GM12878 (cell line): ENCODE measurements around the gene TLE7. TPM values are rescaled to one million over a fixed set of nuclear protein-coding genes. Genes with fewer than 3 reads are reported as not detected.

Source experiments
- ATAC-seq: fragments of 200-7000 bp; cut with Tn5 transposase; 3 replicates; pipeline ENCODE4 v1.9.1; 2020; ENCODE audit warnings: mild to moderate bottlenecking, moderate library complexity
- BruUV-seq: library from RNA; stranded (reverse); fragments of 400-500 nt; replicated peaks from 2 replicates; lab custom pipeline; 2021; lab: Mats Ljungman, UMichigan
- CTCF ChIA-PET: fragments of 300-600 bp; sonication (Branson Sonifier 250); formaldehyde crosslinking; extraction: SDS; loops from one replicate; lab custom pipeline; 2021; ENCODE audit warnings: inconsistent platforms; lab: Yijun Ruan, JAX
- POLR2A ChIA-PET: fragments of 350-600 bp; formaldehyde crosslinking; extraction: SDS; loops from one replicate; lab custom pipeline; 2021; ENCODE audit warnings: inconsistent platforms; lab: Charles Lee
- RAD21 ChIA-PET: fragments of 300-600 bp; sonication (Branson Sonifier 250); formaldehyde crosslinking; loops from one replicate; lab custom pipeline; 2023; ENCODE audit warnings: antibody characterized with exemption; ENCODE audit not compliant: unreplicated experiment; lab: Charles Lee
- SMC1A ChIA-PET: fragments of 300-600 bp; sonication (Branson Sonifier 250); formaldehyde crosslinking; loops from one replicate; lab custom pipeline; 2023; ENCODE audit not compliant: unreplicated experiment, uncharacterized antibody; lab: Charles Lee
- DNase-seq: peaks from one replicate; pipeline ENCODE4 v3.0.0-alpha.2; 2011; ENCODE audit warnings: low read depth, low spot score
- FAIRE-seq: peaks from 3 replicates; lab custom pipeline; 2011; peaks lifted over from hg19 to GRCh38; lab: Jason Lieb, UNC
- H2AFZ ChIP-seq: 2 replicates; pipeline ENCODE4 v1.6.0; 2011; ENCODE audit warnings: low read depth, low read length, control low read depth; ENCODE audit not compliant: control insufficient read depth
- H3K27ac ChIP-seq: 2 replicates; pipeline ENCODE4 v1.5.1; 2011; ENCODE audit warnings: control low read depth; ENCODE audit not compliant: control insufficient read depth, insufficient read depth
- H3K27me3 ChIP-seq, 2 experiments: replicated peaks in 1 of 2; 2 replicates each; pipeline versions ENCODE4 v1.6.0 to v1.6.1; 2011; ENCODE audit warnings: low read length in 1 of 2; ENCODE audit not compliant: control insufficient read depth in 2 of 2, insufficient read depth in 2 of 2
- H3K36me3 ChIP-seq, 2 experiments: 2 replicates each; pipeline ENCODE4 v1.5.1; 2011; ENCODE audit warnings: low read length in 1 of 2; ENCODE audit not compliant: control insufficient read depth in 2 of 2, insufficient read depth in 2 of 2
- H3K4me1 ChIP-seq: 2 replicates; pipeline ENCODE4 v1.6.1; 2011; ENCODE audit warnings: mild to moderate bottlenecking, low read length, moderate library complexity, mixed read lengths; ENCODE audit not compliant: control insufficient read depth, insufficient read depth
- H3K4me2 ChIP-seq: 2 replicates; pipeline ENCODE4 v1.6.0; 2011; ENCODE audit warnings: control low read depth; ENCODE audit not compliant: control insufficient read depth, insufficient read depth
- H3K4me3 ChIP-seq: fragments of 200-600 bp; sonication (generic); 2 replicates; pipeline ENCODE4 v1.5.1; 2016
- H3K79me2 ChIP-seq: 2 replicates; pipeline ENCODE4 v1.6.0; 2011; ENCODE audit warnings: low read length; ENCODE audit not compliant: control insufficient read depth, insufficient read depth
- H3K9ac ChIP-seq: 2 replicates; pipeline ENCODE4 v1.8.0; 2011; ENCODE audit warnings: low read length, control low read depth, mixed read lengths; ENCODE audit not compliant: control insufficient read depth, insufficient read depth
- H3K9me3 ChIP-seq: replicated peaks from 3 replicates; pipeline ENCODE4 v1.5.1; 2011; ENCODE audit warnings: mild to moderate bottlenecking, low read length; ENCODE audit not compliant: control insufficient read depth, insufficient read depth
- H4K20me1 ChIP-seq: 2 replicates; pipeline ENCODE4 v1.6.0; 2011; ENCODE audit not compliant: control insufficient read depth, insufficient read depth
- BMI1 ChIP-seq: fragments of 450-650 bp; IDR thresholded peaks from 2 replicates; pipeline ENCODE4 v1.6.1; 2016; ENCODE audit warnings: mild to moderate bottlenecking, moderate library complexity, borderline replicate concordance
- CREB1 ChIP-seq: IDR thresholded peaks from 2 replicates; pipeline ENCODE4 v1.6.1; 2012; ENCODE audit warnings: low read depth, mild to moderate bottlenecking, inconsistent platforms
- GABPA ChIP-seq: IDR thresholded peaks from 2 replicates; pipeline ENCODE4 v1.6.1; 2014; ENCODE audit warnings: antibody characterized with exemption, low read depth, mild to moderate bottlenecking, inconsistent platforms
- NFIC ChIP-seq: IDR thresholded peaks from 2 replicates; pipeline ENCODE4 v1.6.1; 2012; ENCODE audit warnings: low read depth, mild to moderate bottlenecking, inconsistent platforms, low read length, moderate library complexity
- RB1 ChIP-seq: fragments of 450-650 bp; formaldehyde crosslinking; IDR thresholded peaks from 2 replicates; pipeline ENCODE4 v1.6.1; 2017; ENCODE audit warnings: mild to moderate bottlenecking, borderline replicate concordance
- SRF ChIP-seq, 2 experiments: IDR thresholded peaks; 2 replicates each; pipeline ENCODE4 v1.6.1; 2011; ENCODE audit warnings: low read depth in 2 of 2, low read length in 2 of 2, mild to moderate bottlenecking in 1 of 2, moderate library complexity in 1 of 2
- ZNF384 ChIP-seq: IDR thresholded peaks from 2 replicates; pipeline ENCODE4 v1.6.1; 2012; ENCODE audit warnings: low read depth, mild to moderate bottlenecking, low read length, improper control_type of control experiment, borderline replicate concordance
- in situ Hi-C: fragments of 300-500 bp; cut with MboI; formaldehyde crosslinking; loops from 9 replicates; pipeline ENCODE4 v1.14.3; 2018; ENCODE audit warnings: mixed read lengths
- intact Hi-C: fragments of 100-400 bp; cut with micrococcal nuclease; formaldehyde crosslinking; loops from one replicate; pipeline ENCODE4 v1.14.2; 2022; ENCODE audit not compliant: unreplicated experiment
- polyA plus RNA-seq, 11 experiments: library from polyadenylated mRNA; depleted of rRNA in 4 of 11; unstranded in 6 of 11; stranded (reverse) in 5 of 11; fragments of >200 nt; fragmentation: Nextera tagmentation in 4 of 11; fragmentation: Illumina TruSeq in 1 of 11; extraction: Ambion mirVana in 4 of 11; extraction: Trizol in 1 of 11; gene quantifications; 1 replicate in 1 of 11; 2 replicates in 10 of 11; pipeline versions ENCODE4 v1.2.1 to v1.2.3, GENCODE V29; 2011 to 2016; ENCODE audit warnings: inconsistent platforms in 2 of 11, missing spikeins in 2 of 11, low read depth in 1 of 11
- total RNA-seq, 4 experiments: library from RNA; depleted of rRNA in 3 of 4; stranded (reverse); fragments of >200 nt in 3 of 4; fragmentation: Illumina TruSeq in 1 of 4; extraction: Trizol in 1 of 4; gene quantifications; 2 replicates each; pipeline versions ENCODE4 v1.2.1 to v1.2.3, GENCODE V29; 2013 to 2021
- TF ChIP-seq, protein P1 (sequence below): fragments of 150-350 bp; IDR thresholded peaks from 2 replicates; pipeline ENCODE4 v1.6.1; 2016; ENCODE audit warnings: low read depth, low read length
- TF ChIP-seq, protein P2 (sequence below): fragments of 450-650 bp; IDR thresholded peaks from 2 replicates; pipeline ENCODE4 v1.6.1; 2016; ENCODE audit warnings: mild to moderate bottlenecking, moderate library complexity, borderline replicate concordance
- TF ChIP-seq, protein P3 (sequence below): IDR thresholded peaks from 2 replicates; pipeline ENCODE4 v1.6.1; 2012; ENCODE audit warnings: low read depth, low read length, improper control_type of control experiment

TLE7 gene
- total and polyA plus RNA-seq, 10 of the 15 experiments (the other 5 are each of a cell fraction or from before 2014, with no cell fraction given), result not detected

DNA sequence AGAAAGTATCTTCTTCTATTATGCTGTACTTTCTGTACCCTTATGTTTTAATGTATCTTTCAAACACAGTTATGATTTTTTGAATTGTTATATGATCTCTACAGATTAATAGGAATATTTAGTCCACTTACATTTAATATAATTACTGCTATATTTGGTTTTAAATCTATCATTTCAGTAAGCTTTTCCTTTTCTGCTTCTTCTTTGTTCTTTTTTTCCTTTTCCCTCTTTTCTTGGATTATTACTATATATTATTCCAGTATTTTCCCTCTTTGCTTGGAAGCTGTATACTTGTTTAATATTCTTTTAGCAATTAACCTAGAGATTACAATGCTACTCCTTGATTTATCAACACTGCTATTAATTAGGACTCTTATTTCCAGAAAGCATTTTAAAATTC is 13.5 kb downstream of the TLE7 start:
- DNase-seq, result no peak
- Histone ChIP-seq H3K4me2 (no peak overlapping the region), H3K9ac (no peak overlapping the region), H4K20me1 (peaks cover 3% of the 10 kb centered on the region; the same call in 1 of the 2 replicates), H3K9me3 (no peaks in the 10 kb centered on the region), H3K79me2 (no peaks in the 10 kb centered on the region), H3K4me3 (no peak overlapping the region), H3K27me3 (no peaks in the 10 kb centered on the region; a peak in 1 of 4 replicates), H3K27ac (no peak overlapping the region), H3K4me1 (no peaks in the 10 kb centered on the region), H2AFZ (no peak overlapping the region), H3K36me3 (no peaks in the 10 kb centered on the region)
- ChIA-PET RAD21 (no interaction called here), POLR2A (no interaction called here), SMC1A (interaction anchor here (0.7 to 0.9 kb wide), 2 partner anchors 13 to 59 kb away, joined by 3 read pairs; no protein-coding TSS in a partner anchor), CTCF (interaction anchor here (0.7 to 2.1 kb wide), 4 partner anchors 12 to 183 kb away, joined by 3 to 7 read pairs (median 4); no protein-coding TSS in a partner anchor)
- FAIRE-seq, result no peak
- ATAC-seq, result no peak
- in situ Hi-C loops, result no loop called here
- intact Hi-C loops, result no loop called here
- no TSS peak for BruUV-seq
- TF ChIP-seq CREB1 (no peak), NFIC (no peak), SRF (IDR thresholded peaks at IDR 0.05; ENCODE audit: low read depth in 2 of 2, low read length in 2 of 2) (no peak), ZNF384 (no peak), GABPA (no peak), BMI1 (no peak), RB1 (no peak)
- TF ChIP-seq, protein P1, sequence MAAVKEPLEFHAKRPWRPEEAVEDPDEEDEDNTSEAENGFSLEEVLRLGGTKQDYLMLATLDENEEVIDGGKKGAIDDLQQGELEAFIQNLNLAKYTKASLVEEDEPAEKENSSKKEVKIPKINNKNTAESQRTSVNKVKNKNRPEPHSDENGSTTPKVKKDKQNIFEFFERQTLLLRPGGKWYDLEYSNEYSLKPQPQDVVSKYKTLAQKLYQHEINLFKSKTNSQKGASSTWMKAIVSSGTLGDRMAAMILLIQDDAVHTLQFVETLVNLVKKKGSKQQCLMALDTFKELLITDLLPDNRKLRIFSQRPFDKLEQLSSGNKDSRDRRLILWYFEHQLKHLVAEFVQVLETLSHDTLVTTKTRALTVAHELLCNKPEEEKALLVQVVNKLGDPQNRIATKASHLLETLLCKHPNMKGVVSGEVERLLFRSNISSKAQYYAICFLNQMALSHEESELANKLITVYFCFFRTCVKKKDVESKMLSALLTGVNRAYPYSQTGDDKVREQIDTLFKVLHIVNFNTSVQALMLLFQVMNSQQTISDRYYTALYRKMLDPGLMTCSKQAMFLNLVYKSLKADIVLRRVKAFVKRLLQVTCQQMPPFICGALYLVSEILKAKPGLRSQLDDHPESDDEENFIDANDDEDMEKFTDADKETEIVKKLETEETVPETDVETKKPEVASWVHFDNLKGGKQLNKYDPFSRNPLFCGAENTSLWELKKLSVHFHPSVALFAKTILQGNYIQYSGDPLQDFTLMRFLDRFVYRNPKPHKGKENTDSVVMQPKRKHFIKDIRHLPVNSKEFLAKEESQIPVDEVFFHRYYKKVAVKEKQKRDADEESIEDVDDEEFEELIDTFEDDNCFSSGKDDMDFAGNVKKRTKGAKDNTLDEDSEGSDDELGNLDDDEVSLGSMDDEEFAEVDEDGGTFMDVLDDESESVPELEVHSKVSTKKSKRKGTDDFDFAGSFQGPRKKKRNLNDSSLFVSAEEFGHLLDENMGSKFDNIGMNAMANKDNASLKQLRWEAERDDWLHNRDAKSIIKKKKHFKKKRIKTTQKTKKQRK, result no peak
- TF ChIP-seq, protein P2, sequence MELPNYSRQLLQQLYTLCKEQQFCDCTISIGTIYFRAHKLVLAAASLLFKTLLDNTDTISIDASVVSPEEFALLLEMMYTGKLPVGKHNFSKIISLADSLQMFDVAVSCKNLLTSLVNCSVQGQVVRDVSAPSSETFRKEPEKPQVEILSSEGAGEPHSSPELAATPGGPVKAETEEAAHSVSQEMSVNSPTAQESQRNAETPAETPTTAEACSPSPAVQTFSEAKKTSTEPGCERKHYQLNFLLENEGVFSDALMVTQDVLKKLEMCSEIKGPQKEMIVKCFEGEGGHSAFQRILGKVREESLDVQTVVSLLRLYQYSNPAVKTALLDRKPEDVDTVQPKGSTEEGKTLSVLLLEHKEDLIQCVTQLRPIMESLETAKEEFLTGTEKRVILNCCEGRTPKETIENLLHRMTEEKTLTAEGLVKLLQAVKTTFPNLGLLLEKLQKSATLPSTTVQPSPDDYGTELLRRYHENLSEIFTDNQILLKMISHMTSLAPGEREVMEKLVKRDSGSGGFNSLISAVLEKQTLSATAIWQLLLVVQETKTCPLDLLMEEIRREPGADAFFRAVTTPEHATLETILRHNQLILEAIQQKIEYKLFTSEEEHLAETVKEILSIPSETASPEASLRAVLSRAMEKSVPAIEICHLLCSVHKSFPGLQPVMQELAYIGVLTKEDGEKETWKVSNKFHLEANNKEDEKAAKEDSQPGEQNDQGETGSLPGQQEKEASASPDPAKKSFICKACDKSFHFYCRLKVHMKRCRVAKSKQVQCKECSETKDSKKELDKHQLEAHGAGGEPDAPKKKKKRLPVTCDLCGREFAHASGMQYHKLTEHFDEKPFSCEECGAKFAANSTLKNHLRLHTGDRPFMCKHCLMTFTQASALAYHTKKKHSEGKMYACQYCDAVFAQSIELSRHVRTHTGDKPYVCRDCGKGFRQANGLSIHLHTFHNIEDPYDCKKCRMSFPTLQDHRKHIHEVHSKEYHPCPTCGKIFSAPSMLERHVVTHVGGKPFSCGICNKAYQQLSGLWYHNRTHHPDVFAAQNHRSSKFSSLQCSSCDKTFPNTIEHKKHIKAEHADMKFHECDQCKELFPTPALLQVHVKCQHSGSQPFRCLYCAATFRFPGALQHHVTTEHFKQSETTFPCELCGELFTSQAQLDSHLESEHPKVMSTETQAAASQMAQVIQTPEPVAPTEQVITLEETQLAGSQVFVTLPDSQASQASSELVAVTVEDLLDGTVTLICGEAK, result no peak
- TF ChIP-seq, protein P3, sequence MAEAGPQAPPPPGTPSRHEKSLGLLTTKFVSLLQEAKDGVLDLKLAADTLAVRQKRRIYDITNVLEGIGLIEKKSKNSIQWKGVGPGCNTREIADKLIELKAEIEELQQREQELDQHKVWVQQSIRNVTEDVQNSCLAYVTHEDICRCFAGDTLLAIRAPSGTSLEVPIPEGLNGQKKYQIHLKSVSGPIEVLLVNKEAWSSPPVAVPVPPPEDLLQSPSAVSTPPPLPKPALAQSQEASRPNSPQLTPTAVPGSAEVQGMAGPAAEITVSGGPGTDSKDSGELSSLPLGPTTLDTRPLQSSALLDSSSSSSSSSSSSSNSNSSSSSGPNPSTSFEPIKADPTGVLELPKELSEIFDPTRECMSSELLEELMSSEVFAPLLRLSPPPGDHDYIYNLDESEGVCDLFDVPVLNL, result no peak
